ENCODE data around the gene USP11.
A peak's percentile ranks its signal among the peaks of the same experiment; 100 is the strongest.

USP11 gene

DNA sequence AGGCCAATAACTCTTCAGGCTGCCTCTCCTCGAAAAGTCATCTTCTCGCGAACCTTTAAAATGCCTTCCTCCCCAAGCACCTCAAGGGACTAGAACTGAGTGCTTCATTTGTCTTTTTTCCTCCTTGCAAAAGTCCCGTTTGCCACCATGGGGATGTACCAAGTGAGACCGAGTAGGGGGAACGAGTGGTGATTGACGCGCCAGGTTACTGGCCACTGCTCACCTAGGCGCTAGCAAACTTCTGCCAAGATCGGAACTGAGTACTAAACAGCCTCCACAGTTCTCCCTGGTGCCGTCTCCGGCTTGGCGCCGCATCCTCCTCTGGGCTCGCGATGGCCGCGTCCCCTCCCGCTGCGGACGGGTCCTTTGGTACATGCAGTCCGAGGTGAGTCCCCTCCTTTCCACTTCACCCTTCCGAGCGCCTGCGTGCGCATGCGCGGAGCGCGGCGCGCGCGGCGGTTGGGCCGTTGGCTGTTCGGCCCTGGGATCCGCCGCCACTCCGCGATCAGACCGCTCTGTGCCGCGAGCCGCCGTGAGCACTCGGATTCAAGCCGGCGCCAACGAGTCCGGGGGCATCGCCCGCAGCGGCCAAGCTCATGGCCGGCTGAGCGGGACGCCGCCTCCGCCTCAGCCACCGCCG lies 14.4 kb upstream of the USP11 start, which contains the start of gene CDK16:
Gene CDK16 (plus strand): TSS at position 402 of the 640 bp plus-strand sequence. CDS start 4,877 bp downstream, outside the sequence.
- Histone ChIP-seq H3K4me1 (ENCODE audit: control insufficient read depth, insufficient read depth, low read length) (peaks cover 17% of the 10 kb centered on the region), H3K27me3 (ENCODE audit: control insufficient read depth, insufficient read depth, low read length) (no peaks in the 10 kb centered on the region), H3K9ac (ENCODE audit: low read depth, low read length) (peak within 1 kb of the TSS; percentile 100), H3K36me3 (ENCODE audit: control insufficient read depth, insufficient read depth, low read length) (peaks cover 44% of the 10 kb centered on the region), H3K9me3 (ENCODE audit: control insufficient read depth, insufficient read depth, low read length) (no peaks in the 10 kb centered on the region), H3K4me3 (ENCODE audit: low read depth, low read length) (peak within 1 kb of the TSS; percentile 100)

DNA sequence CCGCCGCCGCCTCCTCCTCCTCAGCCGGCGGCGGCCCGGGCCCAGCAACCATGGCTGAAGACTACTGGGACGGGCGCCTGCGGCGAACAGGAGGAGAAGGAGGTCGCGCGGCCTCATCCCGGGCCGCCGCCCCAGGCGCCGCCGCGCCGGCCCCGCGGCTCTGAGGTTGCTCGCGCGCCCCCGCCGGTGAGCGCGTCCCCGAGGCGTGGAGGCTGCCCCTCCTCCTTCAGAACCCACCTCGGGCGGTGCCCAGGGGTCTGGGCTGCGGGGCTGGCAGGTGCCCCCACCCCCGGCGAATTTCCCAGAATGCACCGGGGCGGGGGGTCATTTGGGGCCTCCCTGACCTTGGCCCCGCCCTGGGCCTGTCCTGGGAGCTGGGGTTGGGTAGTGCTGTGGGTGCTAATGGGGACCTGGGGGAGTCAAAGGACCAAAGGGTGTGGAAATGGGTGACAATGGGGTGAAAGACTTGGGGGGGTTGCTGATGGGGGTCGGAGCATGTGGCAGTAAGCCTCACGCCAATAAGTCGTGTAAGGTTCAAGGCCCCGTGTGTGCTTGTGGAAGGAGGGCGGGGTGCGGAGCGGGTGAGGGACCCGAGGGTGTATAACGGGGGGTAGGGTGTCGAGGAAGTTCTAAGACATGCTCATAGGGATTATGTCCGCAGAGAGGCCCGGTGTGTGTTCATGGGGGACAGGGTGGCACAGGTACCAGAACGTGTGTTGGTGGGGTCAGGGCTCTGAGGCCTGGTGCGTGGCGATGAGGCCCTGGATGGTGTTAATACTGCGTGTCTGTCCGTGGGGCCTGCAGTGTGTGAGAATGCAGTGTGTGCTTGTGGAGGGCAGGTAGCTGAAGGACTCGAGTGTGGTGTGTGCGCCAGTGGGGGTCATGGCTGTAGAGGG lies 13.6 kb upstream of the USP11 start:
- Histone ChIP-seq H3K9ac (ENCODE audit: low read depth, low read length) (peak overlapping the region; percentile 100), H3K4me1 (ENCODE audit: control insufficient read depth, insufficient read depth, low read length) (peaks cover 17% of the 10 kb centered on the region), H3K36me3 (ENCODE audit: control insufficient read depth, insufficient read depth, low read length) (peaks cover 44% of the 10 kb centered on the region), H3K27me3 (ENCODE audit: control insufficient read depth, insufficient read depth, low read length) (no peaks in the 10 kb centered on the region), H3K4me3 (ENCODE audit: low read depth, low read length) (peak overlapping the region; percentile 100), H3K9me3 (ENCODE audit: control insufficient read depth, insufficient read depth, low read length) (no peaks in the 10 kb centered on the region)

DNA sequence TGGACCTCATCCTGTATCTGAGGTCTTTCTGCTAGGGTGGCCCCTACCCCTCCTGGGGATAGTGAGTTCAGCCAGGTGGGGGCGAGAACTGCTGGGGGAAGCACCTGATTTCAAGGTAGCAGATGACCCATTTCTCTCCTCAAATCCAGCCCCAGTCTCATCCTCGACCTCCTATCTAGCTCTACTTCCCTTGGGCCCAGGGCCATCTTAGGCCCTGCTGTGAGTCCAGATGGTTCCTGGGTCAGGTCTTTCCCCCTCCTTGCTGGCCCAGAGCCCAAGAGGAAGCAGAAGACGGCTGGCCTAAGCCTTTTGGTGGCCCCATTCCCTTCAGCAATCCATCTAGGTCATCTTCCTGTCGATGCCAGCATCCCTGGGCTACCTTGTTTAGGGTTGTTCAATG lies 11.1 kb upstream of the USP11 start:
- H3K9me3 ChIP-seq (ENCODE audit: control insufficient read depth, insufficient read depth, low read length), result no peaks in the 10 kb centered on the region
- H3K36me3 ChIP-seq (ENCODE audit: control insufficient read depth, insufficient read depth, low read length), result peaks cover 50% of the 10 kb centered on the region
- H3K27me3 ChIP-seq (ENCODE audit: control insufficient read depth, insufficient read depth, low read length), result no peaks in the 10 kb centered on the region
- no peak overlapping the region for H3K4me3 ChIP-seq (ENCODE audit: low read depth, low read length)
- H3K4me1 ChIP-seq (ENCODE audit: control insufficient read depth, insufficient read depth, low read length), result peaks cover 16% of the 10 kb centered on the region
- no peak overlapping the region for H3K9ac ChIP-seq (ENCODE audit: low read depth, low read length)

DNA sequence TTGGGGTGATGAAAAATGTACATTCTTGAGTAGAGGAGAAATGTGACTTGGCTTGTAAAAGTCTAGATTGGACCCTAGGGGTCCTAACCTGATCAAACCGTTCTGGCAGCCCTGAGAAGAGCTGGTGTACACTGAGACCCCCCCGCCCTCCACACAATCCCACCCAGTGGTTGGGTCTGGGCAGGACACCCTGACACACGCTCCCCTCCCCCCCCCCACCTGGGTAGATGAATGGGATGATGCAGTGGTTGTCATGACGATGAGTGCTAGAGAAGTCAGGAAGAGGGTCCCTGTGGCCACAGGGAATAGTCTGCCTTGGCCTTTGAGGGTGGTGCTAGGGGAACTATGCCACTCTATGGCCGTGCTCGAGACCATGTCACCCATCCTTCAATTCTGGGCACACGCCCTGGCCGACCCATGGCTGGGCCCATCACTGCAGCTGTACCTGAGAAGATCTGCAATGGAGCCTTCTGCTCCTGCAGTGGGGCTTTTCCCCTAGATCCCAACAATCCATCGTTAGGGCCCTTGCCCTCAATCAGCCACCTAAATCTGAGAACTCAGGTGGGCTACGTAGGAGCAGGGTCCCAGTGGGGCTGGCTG lies 10.0 kb upstream of the USP11 start:
- H3K4me3 ChIP-seq (ENCODE audit: low read depth, low read length), result no peak overlapping the region
- H3K27me3 ChIP-seq (ENCODE audit: control insufficient read depth, insufficient read depth, low read length), result no peaks in the 10 kb centered on the region
- no peaks in the 10 kb centered on the region for H3K9me3 ChIP-seq (ENCODE audit: control insufficient read depth, insufficient read depth, low read length)
- peaks cover 12% of the 10 kb centered on the region for H3K4me1 ChIP-seq (ENCODE audit: control insufficient read depth, insufficient read depth, low read length)
- peaks cover 59% of the 10 kb centered on the region for H3K36me3 ChIP-seq (ENCODE audit: control insufficient read depth, insufficient read depth, low read length)
- H3K9ac ChIP-seq (ENCODE audit: low read depth, low read length), result no peak overlapping the region

DNA sequence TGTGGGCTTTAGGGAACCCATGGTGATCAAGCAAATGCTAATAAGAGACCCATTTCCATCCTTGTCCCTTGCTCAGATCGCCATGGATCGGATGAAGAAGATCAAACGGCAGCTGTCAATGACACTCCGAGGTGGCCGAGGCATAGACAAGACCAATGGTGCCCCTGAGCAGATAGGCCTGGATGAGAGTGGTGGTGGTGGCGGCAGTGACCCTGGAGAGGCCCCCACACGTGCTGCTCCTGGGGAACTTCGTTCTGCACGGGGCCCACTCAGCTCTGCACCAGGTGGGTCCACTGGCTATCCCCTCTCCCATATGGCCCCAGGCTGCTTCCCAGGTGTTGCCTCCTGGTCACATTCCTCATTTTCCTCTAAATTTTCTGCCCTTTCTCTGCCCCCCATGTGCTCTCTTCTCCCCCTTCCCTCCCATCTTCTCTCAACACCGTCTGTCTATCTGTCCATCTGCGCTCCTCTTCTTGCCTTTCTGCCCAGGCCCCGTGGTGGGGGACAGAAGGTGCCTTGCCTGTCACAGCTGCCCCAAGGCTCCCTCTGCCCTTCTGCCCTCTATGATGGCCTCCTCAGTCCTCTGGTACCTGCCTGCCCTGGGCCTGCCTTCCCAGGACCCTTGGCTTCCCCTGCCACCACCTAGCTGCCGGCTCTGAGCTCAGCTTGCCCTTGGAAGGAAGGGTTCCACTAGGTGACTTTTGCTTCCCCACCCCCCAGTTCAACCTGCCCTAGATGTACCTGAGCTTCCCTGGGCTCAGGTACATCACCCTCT lies 9.1 kb upstream of the USP11 start:
- Histone ChIP-seq H3K4me3 (ENCODE audit: low read depth, low read length) (no peak overlapping the region), H3K27me3 (ENCODE audit: control insufficient read depth, insufficient read depth, low read length) (no peaks in the 10 kb centered on the region), H3K9ac (ENCODE audit: low read depth, low read length) (no peak overlapping the region), H3K36me3 (ENCODE audit: control insufficient read depth, insufficient read depth, low read length) (peaks cover 64% of the 10 kb centered on the region), H3K9me3 (ENCODE audit: control insufficient read depth, insufficient read depth, low read length) (no peaks in the 10 kb centered on the region), H3K4me1 (ENCODE audit: control insufficient read depth, insufficient read depth, low read length) (peaks cover 12% of the 10 kb centered on the region)

DNA sequence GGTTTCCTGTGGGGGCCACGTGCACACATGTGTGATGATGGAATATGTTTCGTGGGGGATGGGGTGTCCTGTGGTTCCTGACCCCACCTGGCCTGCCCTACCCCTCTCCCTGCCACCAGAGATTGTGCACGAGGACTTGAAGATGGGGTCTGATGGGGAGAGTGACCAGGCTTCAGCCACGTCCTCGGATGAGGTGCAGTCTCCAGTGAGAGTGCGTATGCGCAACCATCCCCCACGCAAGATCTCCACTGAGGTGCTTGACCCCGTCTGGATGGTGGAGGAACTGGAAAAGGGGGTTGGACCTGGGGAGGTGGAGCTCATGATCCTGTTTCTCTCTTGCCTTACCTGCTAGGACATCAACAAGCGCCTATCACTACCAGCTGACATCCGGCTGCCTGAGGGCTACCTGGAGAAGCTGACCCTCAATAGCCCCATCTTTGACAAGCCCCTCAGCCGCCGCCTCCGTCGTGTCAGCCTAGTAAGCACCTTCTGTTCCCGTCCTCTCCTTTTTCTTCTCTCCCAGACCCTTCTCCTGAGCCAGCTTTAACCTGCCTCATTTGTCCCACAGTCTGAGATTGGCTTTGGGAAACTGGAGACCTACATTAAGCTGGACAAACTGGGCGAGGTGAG lies 8.4 kb upstream of the USP11 start:
- Histone ChIP-seq H3K4me3 (ENCODE audit: low read depth, low read length) (no peak overlapping the region), H3K4me1 (ENCODE audit: control insufficient read depth, insufficient read depth, low read length) (peaks cover 12% of the 10 kb centered on the region), H3K9ac (ENCODE audit: low read depth, low read length) (no peak overlapping the region), H3K27me3 (ENCODE audit: control insufficient read depth, insufficient read depth, low read length) (no peaks in the 10 kb centered on the region), H3K9me3 (ENCODE audit: control insufficient read depth, insufficient read depth, low read length) (no peaks in the 10 kb centered on the region), H3K36me3 (ENCODE audit: control insufficient read depth, insufficient read depth, low read length) (peaks cover 65% of the 10 kb centered on the region)

DNA sequence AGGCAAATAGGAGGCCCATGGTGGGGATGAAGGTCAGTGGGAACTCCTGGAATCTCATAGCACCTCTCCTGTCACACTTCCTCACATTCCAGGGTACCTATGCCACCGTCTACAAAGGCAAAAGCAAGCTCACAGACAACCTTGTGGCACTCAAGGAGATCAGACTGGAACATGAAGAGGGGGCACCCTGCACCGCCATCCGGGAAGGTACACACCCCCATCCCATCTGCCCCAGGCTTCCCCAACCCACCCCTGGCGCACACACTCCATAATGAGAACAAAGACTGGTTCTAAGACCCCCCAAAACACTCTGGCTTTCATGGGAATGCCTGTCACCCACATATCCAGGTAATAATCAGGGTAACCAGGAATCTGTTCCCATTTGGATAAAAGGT lies 7.9 kb upstream of the USP11 start:
- H3K36me3 ChIP-seq (ENCODE audit: control insufficient read depth, insufficient read depth, low read length), result peaks cover 67% of the 10 kb centered on the region
- no peak overlapping the region for H3K9ac ChIP-seq (ENCODE audit: low read depth, low read length)
- H3K4me3 ChIP-seq (ENCODE audit: low read depth, low read length), result no peak overlapping the region
- H3K9me3 ChIP-seq (ENCODE audit: control insufficient read depth, insufficient read depth, low read length), result no peaks in the 10 kb centered on the region
- peaks cover 10% of the 10 kb centered on the region for H3K4me1 ChIP-seq (ENCODE audit: control insufficient read depth, insufficient read depth, low read length)
- H3K27me3 ChIP-seq (ENCODE audit: control insufficient read depth, insufficient read depth, low read length), result no peaks in the 10 kb centered on the region

DNA sequence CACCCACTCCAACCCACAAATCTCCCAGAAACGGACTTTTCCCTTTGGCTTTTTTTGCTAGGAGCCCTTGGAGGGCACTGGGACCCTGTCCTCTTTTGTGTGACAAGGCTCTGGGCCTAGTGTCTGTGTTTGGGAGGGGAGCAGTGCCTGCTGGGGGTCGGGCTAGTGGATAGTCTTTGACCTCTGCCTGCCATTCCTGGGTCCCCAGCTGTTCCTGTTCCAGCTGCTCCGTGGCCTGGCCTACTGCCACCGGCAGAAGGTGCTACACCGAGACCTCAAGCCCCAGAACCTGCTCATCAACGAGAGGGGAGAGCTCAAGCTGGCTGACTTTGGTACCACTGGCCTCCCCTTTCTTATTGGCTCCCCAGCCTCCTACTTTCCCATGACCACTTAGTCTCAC lies 6.7 kb upstream of the USP11 start:
- peaks cover 61% of the 10 kb centered on the region for H3K36me3 ChIP-seq (ENCODE audit: control insufficient read depth, insufficient read depth, low read length)
- H3K27me3 ChIP-seq (ENCODE audit: control insufficient read depth, insufficient read depth, low read length), result no peaks in the 10 kb centered on the region
- H3K4me3 ChIP-seq (ENCODE audit: low read depth, low read length), result no peak overlapping the region
- no peaks in the 10 kb centered on the region for H3K4me1 ChIP-seq (ENCODE audit: control insufficient read depth, insufficient read depth, low read length)
- H3K9me3 ChIP-seq (ENCODE audit: control insufficient read depth, insufficient read depth, low read length), result no peaks in the 10 kb centered on the region
- H3K9ac ChIP-seq (ENCODE audit: low read depth, low read length), result no peak overlapping the region

DNA sequence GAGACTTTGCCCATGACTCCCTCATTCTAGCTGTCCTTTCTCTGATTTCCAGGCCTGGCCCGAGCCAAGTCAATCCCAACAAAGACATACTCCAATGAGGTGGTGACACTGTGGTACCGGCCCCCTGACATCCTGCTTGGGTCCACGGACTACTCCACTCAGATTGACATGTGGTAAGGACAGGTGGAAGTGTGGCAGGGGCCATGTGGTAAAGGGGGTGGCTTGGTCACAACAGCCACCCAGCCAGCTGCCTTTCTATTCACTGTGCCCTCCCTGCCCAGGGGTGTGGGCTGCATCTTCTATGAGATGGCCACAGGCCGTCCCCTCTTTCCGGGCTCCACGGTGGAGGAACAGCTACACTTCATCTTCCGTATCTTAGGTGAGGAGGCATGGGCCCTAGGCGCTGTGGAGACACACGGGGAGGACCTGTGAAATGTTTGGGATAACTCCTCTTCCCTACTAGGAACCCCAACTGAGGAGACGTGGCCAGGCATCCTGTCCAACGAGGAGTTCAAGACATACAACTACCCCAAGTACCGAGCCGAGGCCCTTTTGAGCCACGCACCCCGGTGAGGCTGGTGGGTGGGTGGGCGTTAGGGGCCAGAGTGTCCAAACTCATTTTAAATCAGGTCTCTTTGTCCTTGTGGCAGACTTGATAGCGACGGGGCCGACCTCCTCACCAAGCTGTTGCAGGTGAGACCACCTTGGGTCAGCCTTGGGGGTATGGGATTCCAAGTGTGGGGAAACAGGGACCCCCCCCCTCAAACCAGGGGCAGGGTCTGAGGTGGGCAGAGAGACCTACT lies 6.1 kb upstream of the USP11 start:
- Histone ChIP-seq H3K27me3 (ENCODE audit: control insufficient read depth, insufficient read depth, low read length) (no peaks in the 10 kb centered on the region), H3K9ac (ENCODE audit: low read depth, low read length) (no peak overlapping the region), H3K9me3 (ENCODE audit: control insufficient read depth, insufficient read depth, low read length) (no peaks in the 10 kb centered on the region), H3K36me3 (ENCODE audit: control insufficient read depth, insufficient read depth, low read length) (peaks cover 61% of the 10 kb centered on the region), H3K4me3 (ENCODE audit: low read depth, low read length) (no peak overlapping the region), H3K4me1 (ENCODE audit: control insufficient read depth, insufficient read depth, low read length) (no peaks in the 10 kb centered on the region)

DNA sequence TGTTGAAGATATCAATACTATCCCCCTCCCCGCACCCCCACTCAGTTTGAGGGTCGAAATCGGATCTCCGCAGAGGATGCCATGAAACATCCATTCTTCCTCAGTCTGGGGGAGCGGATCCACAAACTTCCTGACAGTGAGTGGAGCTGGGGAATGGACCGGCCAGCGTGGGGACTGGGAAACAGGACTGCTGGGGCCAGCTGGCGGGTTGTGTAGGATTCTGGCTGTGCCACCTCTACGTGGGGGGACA lies 5.5 kb upstream of the USP11 start:
- H3K36me3 ChIP-seq (ENCODE audit: control insufficient read depth, insufficient read depth, low read length), result peaks cover 57% of the 10 kb centered on the region
- H3K9me3 ChIP-seq (ENCODE audit: control insufficient read depth, insufficient read depth, low read length), result no peaks in the 10 kb centered on the region
- no peak overlapping the region for H3K4me3 ChIP-seq (ENCODE audit: low read depth, low read length)
- peaks cover 3% of the 10 kb centered on the region for H3K4me1 ChIP-seq (ENCODE audit: control insufficient read depth, insufficient read depth, low read length)
- H3K27me3 ChIP-seq (ENCODE audit: control insufficient read depth, insufficient read depth, low read length), result no peaks in the 10 kb centered on the region
- H3K9ac ChIP-seq (ENCODE audit: low read depth, low read length), result no peak overlapping the region
